ENCODE results near the gene FGF8. TPM values are rescaled to one million over a fixed set of nuclear protein-coding genes. Genes with fewer than 3 reads are reported as not detected.
A peak's percentile ranks its signal among the peaks of the same experiment; 100 is the strongest.

The FGF8 gene
- total RNA-seq, 4 donors from 2014 or later = not detected

DNA sequence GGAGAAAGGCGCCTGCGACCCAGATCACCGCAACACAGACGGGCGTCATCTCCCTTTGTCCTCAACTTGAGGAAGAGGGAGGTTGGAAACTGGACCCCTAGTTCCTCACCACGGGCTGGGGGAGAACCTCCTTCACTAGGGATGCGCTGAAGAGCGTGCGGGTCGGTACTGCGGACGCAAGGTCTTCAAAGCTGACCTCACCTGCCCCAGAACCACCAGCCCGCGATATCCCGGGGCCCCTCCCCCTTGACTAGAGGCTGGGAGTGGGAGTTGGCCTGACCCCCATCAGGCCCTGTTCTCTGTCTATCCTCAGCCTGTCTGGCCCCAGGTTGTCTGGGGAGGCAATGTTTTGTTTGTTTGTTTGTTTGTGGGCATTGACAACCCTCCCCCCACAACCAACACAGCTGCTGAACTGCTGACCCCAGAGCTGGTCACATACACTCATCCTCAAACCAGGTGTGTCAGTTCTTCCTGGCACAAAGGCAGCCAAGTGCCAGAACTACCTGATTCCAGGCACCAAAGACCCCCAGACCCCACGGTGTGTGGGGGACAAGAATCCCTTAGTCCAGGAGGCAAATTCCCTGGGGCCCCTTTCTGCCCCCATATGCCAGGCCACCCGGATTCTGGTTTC is 4.4 kb upstream of the FGF8 start:
- Histone ChIP-seq H3K4me3 (peak overlapping the region in 1 of 2 donors; percentile 44), H3K27ac (no peak overlapping the region), H3K9me3 (no peaks in the 10 kb centered on the region), H3K36me3 (peaks cover 0 to 15% of the 10 kb centered on the region in 2 donors), H3K27me3 (peaks cover 49% of the 10 kb centered on the region), H3K4me1 (peaks cover 2 to 80% (median 34%) of the 10 kb centered on the region in 3 donors)
- no peak for TF ChIP-seq POLR2AphosphoS5 (IDR thresholded peaks at IDR 0.05)
- TF ChIP-seq, protein P1, sequence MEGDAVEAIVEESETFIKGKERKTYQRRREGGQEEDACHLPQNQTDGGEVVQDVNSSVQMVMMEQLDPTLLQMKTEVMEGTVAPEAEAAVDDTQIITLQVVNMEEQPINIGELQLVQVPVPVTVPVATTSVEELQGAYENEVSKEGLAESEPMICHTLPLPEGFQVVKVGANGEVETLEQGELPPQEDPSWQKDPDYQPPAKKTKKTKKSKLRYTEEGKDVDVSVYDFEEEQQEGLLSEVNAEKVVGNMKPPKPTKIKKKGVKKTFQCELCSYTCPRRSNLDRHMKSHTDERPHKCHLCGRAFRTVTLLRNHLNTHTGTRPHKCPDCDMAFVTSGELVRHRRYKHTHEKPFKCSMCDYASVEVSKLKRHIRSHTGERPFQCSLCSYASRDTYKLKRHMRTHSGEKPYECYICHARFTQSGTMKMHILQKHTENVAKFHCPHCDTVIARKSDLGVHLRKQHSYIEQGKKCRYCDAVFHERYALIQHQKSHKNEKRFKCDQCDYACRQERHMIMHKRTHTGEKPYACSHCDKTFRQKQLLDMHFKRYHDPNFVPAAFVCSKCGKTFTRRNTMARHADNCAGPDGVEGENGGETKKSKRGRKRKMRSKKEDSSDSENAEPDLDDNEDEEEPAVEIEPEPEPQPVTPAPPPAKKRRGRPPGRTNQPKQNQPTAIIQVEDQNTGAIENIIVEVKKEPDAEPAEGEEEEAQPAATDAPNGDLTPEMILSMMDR (IDR thresholded peaks at IDR 0.05) = no peak
- no peak for TF ChIP-seq POLR2A (IDR thresholded peaks at IDR 0.05)
- TF ChIP-seq EP300 (IDR thresholded peaks at IDR 0.05) = no peak
- ATAC-seq = no peak
- 7 to 21% methylated on average over 3 to 11 of the region's 17 CpGs for WGBS, 2 donors (ENCODE audit: low coverage in 1 of 2)

- peaks cover 55% of the 10 kb centered on the region for H3K27me3 ChIP-seq
- no peak overlapping the region for H3K27ac ChIP-seq
- WGBS, 2 donors (ENCODE audit: low coverage in 1 of 2) = 2% methylated on average over 16 of the region's 51 CpGs; no CpG with 5 or more reads in 1 of the 2 donors
- peak; percentile 56 for ATAC-seq
- no peaks in the 10 kb centered on the region for H3K9me3 ChIP-seq
- peak overlapping the region; percentile 8 to 44 for H3K4me3 ChIP-seq
- H3K4me1 ChIP-seq = peaks cover 2 to 80% (median 39%) of the 10 kb centered on the region in 3 donors
- H3K36me3 ChIP-seq = peaks cover 0 to 9% of the 10 kb centered on the region in 2 donors
- no peak for TF ChIP-seq POLR2A (IDR thresholded peaks at IDR 0.05)
- TF ChIP-seq, protein P1 (IDR thresholded peaks at IDR 0.05) = peak in 3 of 4 experiments; percentile 79 to 91 (median 80)
These were observed 3.8 kb upstream of the FGF8 start for GRCh38 chr10:101779544-101780186.

DNA sequence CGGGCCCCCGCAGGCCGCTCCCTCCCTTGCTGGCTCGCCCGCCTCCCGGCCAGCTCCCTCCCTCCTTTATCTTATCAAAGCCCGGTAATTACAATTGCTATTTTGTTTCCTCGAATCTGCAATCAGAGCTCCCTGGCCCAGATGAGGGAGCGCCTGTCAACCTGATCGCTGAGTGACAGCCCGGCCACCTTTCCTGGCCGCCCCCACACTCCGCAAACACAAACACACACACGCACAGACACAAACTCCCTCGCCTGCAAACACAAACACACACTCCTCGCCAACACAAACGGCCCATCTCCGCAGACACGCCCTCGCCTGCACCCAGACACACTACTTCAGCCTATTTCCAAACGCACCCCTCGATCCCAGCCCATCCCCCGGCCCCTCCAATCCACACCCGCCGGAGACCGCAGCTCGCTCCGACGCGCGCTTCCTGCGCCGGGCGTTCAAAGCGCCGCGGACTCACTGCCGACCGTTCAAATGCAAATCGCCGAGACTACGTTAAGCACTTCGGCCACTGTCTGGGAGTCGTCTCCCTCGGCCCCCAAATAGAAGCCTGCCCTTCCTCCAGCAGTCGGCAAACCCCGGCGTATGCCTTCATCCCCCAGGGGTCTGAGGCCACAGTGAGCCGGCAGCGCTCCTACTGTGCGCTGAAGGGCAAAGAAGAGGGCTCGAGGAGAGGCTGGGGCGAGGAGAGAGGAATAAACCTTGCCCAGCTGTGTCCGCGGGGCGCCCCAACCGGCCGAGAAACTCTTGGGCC is 3.0 kb upstream of the FGF8 start:
- 4 to 9% methylated on average over 17 to 31 of the region's 58 CpGs for WGBS, 2 donors (ENCODE audit: low coverage in 1 of 2)
- TF ChIP-seq POLR2AphosphoS5 (IDR thresholded peaks at IDR 0.05) (no peak), POLR2A (IDR thresholded peaks at IDR 0.05) (no peak), EP300 (IDR thresholded peaks at IDR 0.05) (no peak)
- TF ChIP-seq, protein P1 (IDR thresholded peaks at IDR 0.05) = no peak
- no peaks in the 10 kb centered on the region for H3K9me3 ChIP-seq
- ATAC-seq = no peak
- H3K27me3 ChIP-seq = peaks cover 62% of the 10 kb centered on the region
- H3K36me3 ChIP-seq = peaks cover 0 to 2% of the 10 kb centered on the region in 2 donors
- no peak overlapping the region for H3K27ac ChIP-seq
- peak overlapping the region; percentile 8 to 44 for H3K4me3 ChIP-seq
- peaks cover 2 to 80% (median 41%) of the 10 kb centered on the region in 3 donors for H3K4me1 ChIP-seq

DNA sequence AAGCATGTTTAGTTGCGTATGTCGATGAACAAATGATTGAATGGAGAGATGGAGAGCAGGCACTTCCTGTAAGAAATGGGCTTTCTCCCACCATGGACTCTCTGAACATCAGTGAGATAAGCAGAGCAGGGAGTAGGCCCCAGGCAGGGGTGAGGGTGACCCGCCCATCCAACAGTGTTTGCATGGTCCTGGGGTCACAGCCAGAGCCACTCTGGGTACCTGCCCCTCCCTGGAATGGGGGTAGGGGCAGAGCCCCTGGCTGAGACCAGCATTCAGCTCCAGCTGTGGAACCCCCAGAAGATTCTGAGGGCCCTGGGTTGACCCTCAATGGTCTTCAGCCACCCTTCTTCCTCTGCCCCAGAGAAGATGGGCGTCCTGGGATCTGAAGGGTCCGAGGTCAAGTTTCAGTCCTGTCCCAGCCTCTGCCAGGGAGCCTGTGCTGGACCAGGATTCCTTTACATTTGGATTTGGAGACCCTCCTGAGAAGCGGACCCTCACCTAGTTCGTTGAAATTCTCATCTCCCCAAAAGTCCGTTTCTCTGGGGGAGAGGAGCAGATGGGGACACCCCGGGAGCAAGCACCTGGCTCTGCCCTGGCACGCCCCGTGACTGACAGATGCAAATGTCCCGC is 2.4 kb upstream of the FGF8 start:
- Histone ChIP-seq H3K4me1 (peaks cover 2 to 80% (median 39%) of the 10 kb centered on the region in 3 donors), H3K36me3 (no peaks in the 10 kb centered on the region), H3K9me3 (no peaks in the 10 kb centered on the region), H3K27ac (no peak overlapping the region), H3K4me3 (peak overlapping the region in 1 of 2 donors; percentile 44), H3K27me3 (peaks cover 69% of the 10 kb centered on the region)
- whole genome bisulfite sequencing, 2 donors (ENCODE audit: low coverage in 1 of 2) = 36 to 90% methylated on average over 2 to 4 of the region's 12 CpGs
- no peak for ATAC-seq
- TF ChIP-seq EP300 (IDR thresholded peaks at IDR 0.05) (no peak), POLR2AphosphoS5 (IDR thresholded peaks at IDR 0.05) (no peak), POLR2A (IDR thresholded peaks at IDR 0.05) (no peak)
- TF ChIP-seq, protein P1 (IDR thresholded peaks at IDR 0.05) = no peak
